ENCODE results near the gene SLC2A3.

- TF ChIP-seq CTCF (IDR thresholded peaks at IDR 0.05; ENCODE audit: insufficient read depth, low read length) (no peak), POLR2AphosphoS5 (IDR thresholded peaks at IDR 0.05; ENCODE audit: low read depth) (no peak), REST (IDR thresholded peaks at IDR 0.05; ENCODE audit: insufficient replicate concordance, low read depth) (no peak), GABPA (IDR thresholded peaks at IDR 0.05; ENCODE audit: low read depth) (no peak)
These were observed 30.9 kb downstream of the SLC2A3 start for GRCh38 chr12:7905071-7905470.

All from HL-60 (cell line).